Activated naive CD8-positive, alpha-beta T cell (primary cell): ENCODE measurements around the gene PRKAB1.
"Not testable (repeated sequence)": the region's sequence is repeated elsewhere in the genome, so short reads cannot be mapped to it uniquely, and the experiment has no call there.

Experiments used
- H3K27ac Mint-ChIP-seq: one replicate; pipeline ENCODE4 v1.8.0; 2021; ENCODE audit warnings: mixed read lengths
- H3K27me3 Mint-ChIP-seq: one replicate; pipeline ENCODE4 v1.8.0; 2021; ENCODE audit warnings: mixed read lengths
- H3K36me3 Mint-ChIP-seq: one replicate; pipeline ENCODE4 v1.8.0; 2021; ENCODE audit warnings: mixed read lengths
- H3K4me1 Mint-ChIP-seq: one replicate; pipeline ENCODE4 v1.8.0; 2021; ENCODE audit warnings: low read depth, mixed read lengths
- H3K4me3 Mint-ChIP-seq: one replicate; pipeline ENCODE4 v1.8.0; 2021; ENCODE audit warnings: mild to moderate bottlenecking, mixed read lengths
- H3K9me3 Mint-ChIP-seq: one replicate; pipeline ENCODE4 v1.8.0; 2021; ENCODE audit warnings: low read depth, mixed read lengths

Gene PRKAB1

DNA sequence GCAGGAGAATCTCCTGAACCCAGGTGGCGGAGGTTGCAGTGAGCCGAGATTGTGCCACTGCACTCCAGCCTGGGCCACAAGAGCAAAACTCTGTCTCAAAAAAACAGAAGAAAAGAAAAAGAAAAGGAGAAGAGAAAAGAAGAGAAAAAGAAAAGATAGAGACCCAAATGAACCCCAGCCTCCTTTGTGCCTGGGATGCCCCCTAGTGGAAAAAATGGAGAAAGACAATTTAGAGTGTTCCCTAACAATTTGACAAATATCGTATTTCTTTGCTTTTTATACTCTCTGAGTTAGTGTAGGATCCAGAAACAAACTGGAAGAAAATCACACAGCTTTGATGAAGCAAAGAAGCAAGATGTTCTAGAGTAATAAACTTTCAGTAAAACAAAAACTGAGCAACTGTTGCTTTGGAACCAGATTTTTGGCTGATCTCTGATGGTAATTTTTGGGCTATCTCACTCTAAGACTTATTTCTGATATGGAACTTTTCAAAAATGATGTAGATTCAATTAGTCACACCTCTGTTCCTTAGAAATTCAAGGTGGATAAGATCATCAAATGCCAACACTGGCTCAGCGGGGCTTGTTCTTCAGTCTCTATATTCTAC lies 18.6 kb upstream of the PRKAB1 start:
- H3K4me3 Mint-ChIP-seq: no peak overlapping the region
- no peaks in the 10 kb centered on the region for H3K4me1 Mint-ChIP-seq
- H3K36me3 Mint-ChIP-seq: peaks cover 3% of the 10 kb centered on the region
- peaks cover 11% of the 10 kb centered on the region for H3K9me3 Mint-ChIP-seq
- H3K27ac Mint-ChIP-seq: no peak overlapping the region
- H3K27me3 Mint-ChIP-seq: peaks cover 6% of the 10 kb centered on the region

DNA sequence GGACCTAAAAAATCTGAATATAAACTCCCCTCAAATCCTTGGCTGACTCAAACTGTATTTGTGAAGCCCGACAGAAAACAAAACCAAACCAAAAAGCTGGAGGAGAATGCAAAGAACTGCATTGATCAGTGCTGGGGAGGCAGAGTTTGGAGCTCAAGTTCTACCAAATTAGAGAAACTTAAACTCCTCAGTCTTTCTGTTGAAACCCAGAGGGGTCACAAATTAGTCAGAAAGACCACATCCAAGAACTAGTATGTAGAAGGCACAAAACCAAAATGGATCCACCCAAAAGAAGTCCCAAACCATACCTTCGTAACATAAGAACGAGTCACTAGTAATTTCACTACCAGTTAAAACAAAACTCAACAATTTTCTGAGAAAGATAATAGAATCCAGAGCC lies 15.3 kb upstream of the PRKAB1 start:
- Mint-ChIP-seq H3K9me3 (peaks cover 12% of the 10 kb centered on the region), H3K36me3 (peaks cover 3% of the 10 kb centered on the region), H3K4me1 (no peaks in the 10 kb centered on the region), H3K27me3 (peaks cover 3% of the 10 kb centered on the region), H3K4me3 (no peak overlapping the region), H3K27ac (no peak overlapping the region)

DNA sequence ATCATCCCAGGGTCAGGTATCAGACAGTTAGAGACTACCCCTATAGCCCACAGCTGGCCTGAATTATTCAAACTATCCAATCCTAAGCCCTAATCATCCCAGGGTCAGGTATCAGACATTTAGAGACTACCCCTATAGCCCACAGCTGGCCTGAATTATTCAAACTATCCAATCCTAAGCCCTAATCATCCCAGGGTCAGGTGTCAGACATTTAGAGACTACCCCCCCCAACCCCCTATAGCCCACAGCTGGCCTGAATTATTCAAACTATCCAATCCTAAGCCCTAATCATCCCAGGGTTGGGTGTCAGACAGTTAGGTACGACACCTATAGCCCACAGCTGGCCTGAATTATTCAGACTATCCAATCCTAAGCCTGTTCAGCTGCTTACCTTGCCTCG lies 10.9 kb upstream of the PRKAB1 start:
- H3K36me3 Mint-ChIP-seq, H3K4me1 Mint-ChIP-seq, H3K27ac Mint-ChIP-seq: not testable (repeated sequence)

DNA sequence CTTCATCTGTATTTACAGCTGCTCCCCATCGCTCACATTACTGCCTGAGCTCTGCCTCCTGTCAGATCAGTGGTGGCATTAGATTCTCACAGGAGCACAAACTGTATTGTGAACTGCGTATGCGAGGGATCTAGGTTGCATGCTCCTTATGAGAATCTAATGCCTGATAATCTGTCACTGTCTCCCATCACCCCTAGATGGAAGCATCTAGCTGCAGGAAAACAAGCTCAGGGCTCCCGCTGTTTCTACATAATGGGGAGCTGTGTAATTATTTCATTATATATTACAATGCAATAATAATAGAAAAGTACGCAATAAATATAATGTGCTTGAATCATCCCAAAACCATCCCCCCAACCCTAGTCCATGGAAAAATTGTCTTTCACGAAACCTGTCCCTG lies 9.8 kb upstream of the PRKAB1 start:
- not testable (repeated sequence) for H3K27ac Mint-ChIP-seq, H3K27me3 Mint-ChIP-seq, H3K4me1 Mint-ChIP-seq, H3K36me3 Mint-ChIP-seq, H3K4me3 Mint-ChIP-seq
- H3K9me3 Mint-ChIP-seq: peaks cover 12% of the 10 kb centered on the region

More for the DNA sequence above, 10.9 kb upstream of the PRKAB1 start:
- peaks cover 12% of the 10 kb centered on the region for H3K9me3 Mint-ChIP-seq
- not testable (repeated sequence) for H3K27me3 Mint-ChIP-seq, H3K4me3 Mint-ChIP-seq

DNA sequence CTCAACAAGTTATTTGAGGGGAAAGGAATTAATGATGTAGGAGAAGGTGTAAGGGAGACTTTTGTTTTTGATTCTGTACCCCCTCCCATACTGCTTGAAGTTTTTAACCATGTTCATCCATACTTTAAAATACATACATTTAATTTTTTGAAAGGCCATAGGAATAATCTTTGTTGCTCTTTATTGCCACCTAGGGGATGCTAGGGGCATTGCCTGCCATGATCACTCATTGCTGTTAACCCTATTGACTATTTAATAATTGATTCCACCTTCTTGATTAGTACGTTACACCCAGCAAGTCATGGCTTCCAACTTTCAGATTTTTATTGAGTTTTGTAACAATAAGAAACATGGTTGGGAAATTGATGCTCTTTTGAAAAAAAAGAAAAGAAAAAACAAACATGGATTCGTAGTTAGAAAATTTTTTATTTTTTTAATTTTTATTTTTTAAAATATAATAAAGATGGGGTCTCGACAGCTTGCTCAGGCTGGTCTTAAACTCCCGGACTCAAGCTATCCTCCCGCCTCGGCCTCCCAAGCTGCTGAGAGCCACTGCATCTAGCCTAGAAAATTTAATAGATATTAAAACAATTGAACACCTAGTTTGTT lies 8.5 kb upstream of the PRKAB1 start:
- Mint-ChIP-seq H3K27me3 (no peaks in the 10 kb centered on the region), H3K9me3 (no peaks in the 10 kb centered on the region), H3K27ac (no peak overlapping the region), H3K4me1 (no peaks in the 10 kb centered on the region), H3K36me3 (no peaks in the 10 kb centered on the region), H3K4me3 (no peak overlapping the region)

DNA sequence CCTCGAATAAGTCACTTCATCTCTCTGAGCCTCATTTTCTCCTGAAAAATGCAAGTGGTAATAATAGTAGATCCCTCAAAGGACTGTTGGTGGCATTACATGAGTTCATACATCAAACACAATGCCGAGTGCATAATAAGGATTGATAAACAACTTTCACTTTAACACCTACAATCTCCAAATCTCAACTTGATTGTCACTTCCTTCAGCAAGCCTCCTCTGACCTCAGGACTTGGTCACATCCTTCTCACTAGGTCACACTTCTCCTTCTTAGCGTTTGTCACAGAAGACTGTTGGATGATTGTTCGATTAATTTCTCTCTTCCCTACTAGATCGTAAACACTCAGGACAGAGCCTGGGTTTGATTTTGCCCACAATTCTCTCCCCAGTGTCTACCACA lies 7.9 kb upstream of the PRKAB1 start:
- Mint-ChIP-seq H3K4me1 (no peaks in the 10 kb centered on the region), H3K27ac (no peak overlapping the region), H3K36me3 (no peaks in the 10 kb centered on the region), H3K4me3 (no peak overlapping the region), H3K9me3 (no peaks in the 10 kb centered on the region), H3K27me3 (no peaks in the 10 kb centered on the region)

DNA sequence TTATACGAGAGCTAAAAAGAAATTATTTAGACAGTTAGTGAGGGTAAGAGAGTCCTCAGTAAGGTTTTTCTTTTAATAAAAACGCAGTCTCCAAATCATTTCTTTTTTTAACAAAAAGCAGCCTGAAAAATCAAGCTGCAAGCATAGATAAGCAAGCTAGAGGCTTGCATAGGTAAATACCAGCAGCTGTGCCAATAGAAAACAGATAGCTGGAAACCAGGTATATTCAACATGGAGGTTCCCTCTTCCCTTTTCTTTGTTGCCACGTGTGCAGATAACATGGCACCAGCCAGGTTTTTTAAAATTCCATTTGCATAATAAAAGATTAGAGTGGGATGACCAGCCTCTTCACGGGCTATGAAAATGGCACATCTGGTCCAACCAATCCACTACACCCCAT lies 6.1 kb upstream of the PRKAB1 start:
- Mint-ChIP-seq H3K27ac (no peak overlapping the region), H3K9me3 (no peaks in the 10 kb centered on the region), H3K4me3 (no peak overlapping the region), H3K36me3 (no peaks in the 10 kb centered on the region), H3K27me3 (no peaks in the 10 kb centered on the region), H3K4me1 (peaks cover 17% of the 10 kb centered on the region)

DNA sequence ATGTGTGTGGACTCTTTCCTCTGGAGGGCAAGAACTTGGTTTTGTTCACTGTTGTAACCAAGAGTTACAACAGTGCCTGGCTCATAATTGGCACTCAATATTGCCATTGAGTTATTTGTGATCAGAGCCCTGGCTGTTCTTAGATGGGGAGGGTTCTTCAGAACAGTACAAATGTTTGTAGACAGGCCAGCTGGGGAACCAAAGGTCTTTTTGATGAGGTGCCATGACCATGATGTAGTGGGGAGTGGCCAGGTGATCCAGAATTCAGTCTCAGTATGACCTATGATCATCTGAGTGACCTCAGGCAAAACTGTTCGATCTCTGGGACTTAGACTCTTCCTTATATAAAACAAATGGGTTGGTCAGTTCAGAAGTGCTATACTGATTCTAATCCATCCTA lies 3.3 kb upstream of the PRKAB1 start:
- Mint-ChIP-seq H3K27me3 (no peaks in the 10 kb centered on the region), H3K36me3 (no peaks in the 10 kb centered on the region), H3K27ac (no peak overlapping the region), H3K9me3 (no peaks in the 10 kb centered on the region), H3K4me1 (peaks cover 31% of the 10 kb centered on the region), H3K4me3 (no peak overlapping the region)

DNA sequence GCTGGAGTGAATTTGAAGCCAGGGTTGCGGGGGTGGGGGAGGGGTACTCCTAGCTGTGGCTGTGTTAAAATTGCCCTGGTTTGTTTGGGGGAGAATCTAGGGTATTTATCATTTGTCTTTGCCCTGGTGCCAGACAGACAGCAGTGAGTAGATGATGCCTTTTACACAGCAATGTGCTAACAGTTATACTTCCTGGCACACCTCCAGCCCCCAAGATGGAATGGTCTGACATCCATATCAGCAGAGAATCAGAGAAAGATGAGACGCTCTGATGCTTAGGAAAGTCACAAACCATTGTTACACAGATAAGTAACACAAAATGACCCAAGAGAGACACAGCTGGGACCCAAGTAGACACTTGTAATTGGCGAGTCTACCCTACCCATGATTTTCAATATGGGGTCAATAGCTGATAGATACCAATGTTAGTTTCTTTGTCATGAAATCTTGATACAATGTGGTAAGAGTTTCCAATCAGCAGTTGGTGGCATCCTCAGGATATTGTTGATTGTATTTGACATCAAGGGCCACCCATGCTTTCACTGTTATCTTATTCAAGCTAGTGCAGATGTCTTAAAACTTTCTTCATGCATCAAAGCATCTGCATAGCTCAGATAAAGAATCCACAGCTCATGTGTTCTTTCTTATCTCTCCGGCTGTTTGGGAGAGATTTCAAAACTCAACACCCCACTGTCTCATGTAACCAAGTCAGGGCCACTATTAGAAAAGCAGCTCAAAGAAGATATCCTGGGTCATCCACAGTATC lies 2.6 kb upstream of the PRKAB1 start:
- H3K4me3 Mint-ChIP-seq: no peak overlapping the region
- no peaks in the 10 kb centered on the region for H3K27me3 Mint-ChIP-seq
- H3K9me3 Mint-ChIP-seq: no peaks in the 10 kb centered on the region
- H3K4me1 Mint-ChIP-seq: peaks cover 38% of the 10 kb centered on the region
- peaks cover 2% of the 10 kb centered on the region for H3K36me3 Mint-ChIP-seq
- no peak overlapping the region for H3K27ac Mint-ChIP-seq

DNA sequence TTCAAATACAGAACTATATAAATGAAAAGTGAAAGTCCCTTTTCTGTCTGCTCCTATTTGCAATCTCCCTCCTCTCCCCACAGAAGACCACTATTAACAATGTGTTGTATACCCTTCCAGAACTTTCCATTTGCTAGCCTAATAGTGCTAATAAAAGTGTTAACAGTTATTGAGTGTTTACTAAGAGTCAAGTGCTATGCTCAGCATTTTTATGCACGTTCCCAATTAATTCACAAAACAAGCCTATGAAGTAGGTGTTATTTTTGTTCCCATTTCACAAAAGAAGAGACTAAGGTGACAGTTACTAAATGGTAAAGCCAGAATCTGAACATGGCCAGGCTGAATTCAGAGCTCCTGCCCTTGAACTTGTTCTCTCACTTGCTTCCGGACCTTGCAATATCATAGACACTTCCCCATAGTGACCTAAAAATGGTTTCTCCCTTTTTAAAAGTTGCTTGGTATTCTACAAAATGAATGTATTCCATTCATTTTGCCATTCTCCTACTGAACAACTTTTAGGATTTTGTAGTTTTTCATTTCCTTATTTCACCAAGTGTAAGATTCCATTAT lies 1.6 kb upstream of the PRKAB1 start:
- Mint-ChIP-seq H3K9me3 (no peaks in the 10 kb centered on the region), H3K4me1 (peaks cover 47% of the 10 kb centered on the region), H3K4me3 (peak overlapping the region; percentile 94), H3K27ac (peak overlapping the region; percentile 87), H3K27me3 (no peaks in the 10 kb centered on the region), H3K36me3 (peaks cover 4% of the 10 kb centered on the region)

DNA sequence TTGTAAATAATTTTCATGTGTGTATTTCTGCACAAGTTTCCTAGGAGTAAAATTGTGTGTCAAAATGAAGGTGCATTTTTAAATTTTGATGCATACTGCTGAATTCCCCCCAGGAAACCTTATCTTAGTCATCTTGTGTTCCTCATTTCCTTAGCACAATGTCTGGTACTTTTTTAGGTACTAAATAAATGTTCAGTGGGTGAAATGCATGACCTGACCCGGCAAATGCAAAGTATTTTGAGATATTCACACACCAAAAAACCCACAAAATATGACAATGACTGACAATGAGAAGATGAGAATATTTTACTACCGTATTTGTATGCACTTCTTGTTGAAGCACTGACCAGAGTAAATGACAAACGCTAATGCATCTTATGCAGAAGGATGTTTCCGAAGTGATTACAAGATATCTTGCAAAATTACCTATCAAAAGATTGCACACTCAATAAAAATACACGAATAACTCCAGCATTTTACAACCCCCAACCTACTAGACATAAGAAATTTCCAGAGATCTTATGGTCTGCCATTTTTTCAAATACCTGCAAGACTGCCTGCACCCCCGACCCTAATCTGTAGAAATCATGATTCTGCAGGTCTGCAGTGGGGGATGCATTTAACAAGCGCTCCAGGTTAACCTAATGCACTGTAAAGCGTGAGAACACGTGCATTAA lies 895 bp upstream of the PRKAB1 start:
- peak overlapping the region; percentile 80 for H3K27ac Mint-ChIP-seq
- peaks cover 4% of the 10 kb centered on the region for H3K36me3 Mint-ChIP-seq
- H3K4me3 Mint-ChIP-seq: peak overlapping the region; percentile 94
- H3K9me3 Mint-ChIP-seq: no peaks in the 10 kb centered on the region
- no peaks in the 10 kb centered on the region for H3K27me3 Mint-ChIP-seq
- peaks cover 54% of the 10 kb centered on the region for H3K4me1 Mint-ChIP-seq

DNA sequence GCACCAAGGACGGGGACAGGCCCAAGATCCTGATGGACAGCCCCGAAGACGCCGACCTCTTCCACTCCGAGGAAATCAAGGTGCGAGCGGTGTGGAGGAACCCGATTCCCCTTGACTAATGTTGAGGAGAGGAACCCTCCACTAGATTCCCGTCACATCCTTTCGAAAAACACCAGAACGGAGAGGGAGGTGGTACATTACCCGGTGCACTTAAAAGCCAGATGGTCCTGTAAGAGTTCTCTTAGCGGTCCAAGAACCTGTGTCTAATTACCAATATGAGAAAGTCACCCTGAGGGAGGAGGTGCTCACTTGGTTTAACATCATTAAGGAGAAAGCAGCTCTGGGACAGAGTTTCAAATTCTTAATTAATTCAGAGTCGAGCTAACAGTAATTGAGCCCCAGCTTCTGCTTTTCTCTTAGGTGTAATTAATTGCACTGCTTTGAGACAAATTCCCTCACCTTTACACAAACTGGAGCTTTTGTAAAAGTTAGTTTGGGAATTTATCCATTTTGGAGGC lies 450 bp downstream of the PRKAB1 start:
- Mint-ChIP-seq H3K36me3 (peaks cover 8% of the 10 kb centered on the region), H3K27ac (peak overlapping the region; percentile 93), H3K4me1 (peaks cover 66% of the 10 kb centered on the region), H3K27me3 (no peaks in the 10 kb centered on the region), H3K4me3 (peak overlapping the region; percentile 94), H3K9me3 (no peaks in the 10 kb centered on the region)

DNA sequence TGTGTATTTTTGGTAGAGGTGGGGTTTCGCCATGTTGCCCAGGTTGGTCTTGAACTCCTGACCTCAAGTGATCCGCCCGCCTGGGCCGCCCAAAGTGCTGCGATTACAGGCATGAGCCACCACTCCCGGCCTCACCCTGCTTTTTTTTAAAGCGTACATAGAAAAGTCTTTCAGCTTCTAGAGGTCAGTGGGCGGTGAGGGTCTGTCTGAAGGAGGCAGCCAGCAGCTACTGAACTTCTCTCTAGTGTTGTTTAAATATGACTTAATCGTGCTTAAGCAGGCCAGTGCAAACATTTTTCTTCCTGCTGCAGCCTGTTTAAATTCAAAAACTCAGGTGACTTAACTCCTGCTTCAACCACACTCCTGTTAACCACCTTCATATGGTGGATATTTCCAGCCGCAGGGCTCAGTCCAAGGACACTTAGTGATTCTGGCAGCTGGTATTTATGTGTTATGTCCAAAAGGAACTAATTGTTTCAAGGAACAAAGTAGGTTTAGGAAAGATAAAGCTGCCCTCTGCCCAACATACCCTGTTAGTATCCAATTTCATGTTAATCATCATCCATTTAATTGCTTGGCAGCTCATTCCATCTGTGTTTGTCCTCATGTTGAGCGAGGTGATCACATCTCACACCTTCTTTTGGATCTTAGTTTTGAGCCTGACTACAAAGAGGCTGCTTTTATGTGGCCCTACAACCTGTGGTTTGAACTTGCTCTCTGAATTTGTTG lies 2.0 kb downstream of the PRKAB1 start:
- no peaks in the 10 kb centered on the region for H3K9me3 Mint-ChIP-seq
- H3K4me1 Mint-ChIP-seq: peaks cover 75% of the 10 kb centered on the region
- peak overlapping the region; percentile 82 for H3K4me3 Mint-ChIP-seq
- H3K36me3 Mint-ChIP-seq: peaks cover 8% of the 10 kb centered on the region
- no peaks in the 10 kb centered on the region for H3K27me3 Mint-ChIP-seq
- H3K27ac Mint-ChIP-seq: peak overlapping the region; percentile 70

DNA sequence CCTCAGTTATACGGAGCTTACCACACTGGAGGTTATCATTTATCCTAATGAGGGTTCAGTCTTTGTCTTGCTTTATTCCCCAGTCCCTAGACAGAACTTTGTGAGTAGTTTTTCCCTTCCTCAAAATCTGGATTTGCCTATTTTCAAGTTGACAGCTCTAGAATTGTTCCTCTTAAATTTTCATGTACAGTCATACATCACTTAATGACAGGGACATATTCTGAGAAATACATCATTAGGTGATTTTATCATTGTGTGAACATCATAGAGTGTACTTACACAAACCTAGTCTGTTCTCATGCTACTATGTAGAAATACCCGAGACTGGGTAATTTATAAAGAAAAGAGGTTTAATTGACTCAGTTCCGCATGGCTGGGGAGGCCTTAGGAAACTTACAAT lies 3.1 kb downstream of the PRKAB1 start:
- Mint-ChIP-seq H3K4me3 (peak overlapping the region; percentile 82), H3K4me1 (peaks cover 66% of the 10 kb centered on the region), H3K27me3 (no peaks in the 10 kb centered on the region), H3K27ac (peak overlapping the region; percentile 64), H3K36me3 (peaks cover 8% of the 10 kb centered on the region), H3K9me3 (no peaks in the 10 kb centered on the region)
